Fibroblast of lung (primary cell): Measurements from ENCODE around the gene TANC1.

Source experiments
- CTCF ChIP-seq, 2 donors: IDR thresholded peaks in 1 of 2; conservative IDR thresholded peaks in 1 of 2; 1 replicate in 1 of 2; 2 replicates in 1 of 2; pipeline ENCODE4 v1.5.1; 2011 to 2012; ENCODE audit warnings: low read length in 2 of 2, control low read depth in 1 of 2, inconsistent platforms in 1 of 2, low read depth in 1 of 2, mild to moderate bottlenecking in 1 of 2
- EZH2 ChIP-seq: IDR thresholded peaks from 2 replicates; pipeline ENCODE4 v1.5.1; 2012; ENCODE audit warnings: low read length, control low read depth, mild to moderate bottlenecking; ENCODE audit errors: missing control alignments

GRCh38 chr2:159050426-159050825 is 82.0 kb downstream of the TANC1 start:
- TF ChIP-seq CTCF (conservative IDR thresholded peaks at IDR 0.05 in 1 of 2, IDR thresholded peaks at IDR 0.05 in 1 of 2; ENCODE audit: low read depth in 1 of 2, low read length in 2 of 2) = no peak
- TF ChIP-seq EZH2 = no peak
